SK-N-SH (cell line): ENCODE measurements around the gene PABPC1L. TPM values are rescaled to one million over a fixed set of nuclear protein-coding genes. Genes with fewer than 3 reads are reported as not detected.

Experiments used
- CTCF ChIA-PET: fragments of 300-600, 350-600 bp; formaldehyde crosslinking; extraction: SDS; loops from one replicate; lab custom pipeline; 2021; lab: Yijun Ruan, JAX
- POLR2A ChIA-PET: fragments of 350-600 bp; sonication (Branson Sonifier 250); formaldehyde crosslinking; extraction: SDS; loops from one replicate; lab custom pipeline; 2020; ENCODE audit warnings: antibody characterized with exemption, inconsistent platforms; lab: Yijun Ruan, JAX
- DNase-seq: peaks from one replicate; pipeline ENCODE4 v3.0.0; 2012
- H2AFZ ChIP-seq: fragments of 200-600 bp; sonication (generic); 2 replicates; pipeline ENCODE4 v1.8.1; 2016; ENCODE audit warnings: antibody characterized with exemption, mild to moderate bottlenecking, low read depth
- H3F3A ChIP-seq: fragments of 200-600 bp; sonication (generic); replicated peaks from 2 replicates; pipeline ENCODE3; 2016; ENCODE audit warnings: antibody characterized with exemption, mild to moderate bottlenecking; ENCODE audit not compliant: insufficient read depth
- H3K27ac ChIP-seq, 2 experiments: fragments of 200-500 bp in 1 of 2; fragments of 200-600 bp in 1 of 2; sonication (Bioruptor generic) in 1 of 2; sonication (generic), shearing (Covaris generic) in 1 of 2; 2 replicates each; pipeline versions ENCODE4 v1.5.1 to v1.6.1; 2014 to 2016; ENCODE audit warnings: low read depth in 2 of 2, inconsistent platforms in 1 of 2, low read length in 1 of 2, mild to moderate bottlenecking in 1 of 2, mixed read lengths in 1 of 2
- H3K27me3 ChIP-seq: fragments of 200-600 bp; sonication (generic), shearing (Covaris generic); 2 replicates; pipeline ENCODE4 v1.6.1; 2016; ENCODE audit warnings: mixed run types; ENCODE audit not compliant: insufficient read depth
- H3K36me3 ChIP-seq, 2 experiments: fragments of 200-500 bp in 1 of 2; fragments of 200-600 bp in 1 of 2; sonication (Bioruptor generic) in 1 of 2; sonication (generic) in 1 of 2; replicated peaks in 1 of 2; 2 replicates each; pipeline versions ENCODE3 to v1.5.1; 2014 to 2016; ENCODE audit warnings: low read length in 1 of 2, mild to moderate bottlenecking in 1 of 2; ENCODE audit not compliant: insufficient read depth in 2 of 2, control insufficient read depth in 1 of 2
- H3K4me1 ChIP-seq, 2 experiments: fragments of 200-500 bp in 1 of 2; fragments of 200-600 bp in 1 of 2; sonication (Bioruptor generic) in 1 of 2; sonication (generic), shearing (Covaris generic) in 1 of 2; 2 replicates each; pipeline versions ENCODE4 v1.5.1 to v1.6.1; 2014 to 2016; ENCODE audit warnings: low read depth in 1 of 2, low read length in 1 of 2, mixed run types in 1 of 2; ENCODE audit not compliant: insufficient read depth in 2 of 2, control insufficient read depth in 1 of 2
- H3K4me2 ChIP-seq: fragments of 200-600 bp; sonication (generic), shearing (Covaris generic); 2 replicates; pipeline ENCODE4 v1.6.1; 2017; ENCODE audit warnings: mixed run types
- H3K4me3 ChIP-seq, 2 experiments: fragments of 200-500 bp in 1 of 2; fragments of 200-600 bp in 1 of 2; sonication (Bioruptor generic) in 1 of 2; sonication (generic), shearing (Covaris generic) in 1 of 2; 2 replicates each; pipeline versions ENCODE4 v1.5.1 to v1.8.1; 2014 to 2016; ENCODE audit warnings: low read depth in 2 of 2, inconsistent platforms in 1 of 2, low read length in 1 of 2, mild to moderate bottlenecking in 1 of 2, mixed read lengths in 1 of 2, moderate library complexity in 1 of 2
- H3K79me2 ChIP-seq: fragments of 200-600 bp; sonication (generic); 2 replicates; pipeline ENCODE4 v1.8.1; 2017; ENCODE audit warnings: mild to moderate bottlenecking; ENCODE audit not compliant: insufficient read depth
- H3K9ac ChIP-seq: fragments of 200-600 bp; sonication (generic); 2 replicates; pipeline ENCODE4 v1.6.1; 2017; ENCODE audit warnings: mixed run types
- H3K9me2 ChIP-seq: fragments of 200-600 bp; sonication (generic); 2 replicates; pipeline ENCODE4 v1.6.1; 2017; ENCODE audit warnings: mixed run types
- H3K9me3 ChIP-seq: fragments of 200-600 bp; sonication (generic); 2 replicates; pipeline ENCODE4 v1.6.1; 2017; ENCODE audit warnings: mixed run types, mild to moderate bottlenecking, moderate library complexity
- H4K20me1 ChIP-seq: fragments of 200-600 bp; sonication (generic); 2 replicates; pipeline ENCODE4 v1.6.1; 2017; ENCODE audit warnings: mild to moderate bottlenecking, mixed run types; ENCODE audit not compliant: insufficient read depth
- CHD2 ChIP-seq: fragments of 150-350 bp; IDR thresholded peaks from 2 replicates; pipeline ENCODE4 v1.6.1; 2018; ENCODE audit warnings: low read length; ENCODE audit not compliant: partially characterized antibody
- CTCF ChIP-seq: fragments of 200-600 bp; sonication (generic); IDR thresholded peaks from 2 replicates; pipeline ENCODE4 v1.6.1; 2017; ENCODE audit warnings: antibody characterized with exemption, mild to moderate bottlenecking, moderate library complexity
- ELF1 ChIP-seq: IDR thresholded peaks from 2 replicates; pipeline ENCODE4 v1.4.0; 2012
- FOSL2 ChIP-seq: IDR thresholded peaks from 2 replicates; pipeline ENCODE4 v1.4.0; 2012; ENCODE audit warnings: low read depth, mild to moderate bottlenecking, moderate library complexity, borderline replicate concordance
- MAX ChIP-seq: IDR thresholded peaks from 2 replicates; pipeline ENCODE4 v1.4.0; 2012; ENCODE audit warnings: low read depth
- MXI1 ChIP-seq: IDR thresholded peaks from 2 replicates; pipeline ENCODE4 v1.6.1; 2012; ENCODE audit warnings: mild to moderate bottlenecking, low read depth, low read length, improper control_type of control experiment
- NFIC ChIP-seq: IDR thresholded peaks from 2 replicates; pipeline ENCODE4 v1.4.0; 2012; ENCODE audit warnings: borderline replicate concordance
- NRF1 ChIP-seq: IDR thresholded peaks from 2 replicates; pipeline ENCODE4 v1.6.1; 2012; ENCODE audit warnings: low read depth, mild to moderate bottlenecking, low read length
- POLR2AphosphoS5 ChIP-seq: IDR thresholded peaks from 2 replicates; pipeline ENCODE4 v1.6.1; 2012; ENCODE audit warnings: low read depth, low read length
- RCOR1 ChIP-seq: fragments of 150-350 bp; IDR thresholded peaks from 2 replicates; pipeline ENCODE4 v1.6.1; 2017; ENCODE audit warnings: antibody characterized with exemption, low read length
- SIN3A ChIP-seq: IDR thresholded peaks from 2 replicates; pipeline ENCODE4 v1.6.1; 2012; ENCODE audit warnings: low read depth, mild to moderate bottlenecking, low read length, moderate library complexity, borderline replicate concordance
- SMC3 ChIP-seq: IDR thresholded peaks from 2 replicates; pipeline ENCODE4 v1.6.1; 2012; ENCODE audit warnings: low read depth, low read length, improper control_type of control experiment
- TCF12 ChIP-seq: IDR thresholded peaks from 2 replicates; pipeline ENCODE4 v1.4.0; 2012
- WGBS: methylation state at CpG from one replicate; pipeline ENCODE4 v1.1.6; 2017; ENCODE audit warnings: low lambda C conversion rate; 5-methylcytosine and 5-hydroxymethylcytosine counted together
- polyA plus RNA-seq, 3 experiments: library from polyadenylated mRNA; depleted of rRNA; stranded (reverse); fragments of >200 nt; gene quantifications; 2 replicates each; pipeline ENCODE4 v1.2.3, GENCODE V29; 2012
- TF ChIP-seq, protein P1 (sequence below): fragments of 150-350 bp; IDR thresholded peaks from 2 replicates; pipeline ENCODE4 v1.6.1; 2017; ENCODE audit warnings: antibody characterized with exemption, low read length, low read depth, borderline replicate concordance
- TF ChIP-seq, protein P2 (sequence below): IDR thresholded peaks from 2 replicates; pipeline ENCODE4 v1.6.1; 2012; ENCODE audit warnings: mild to moderate bottlenecking, low read depth, low read length, moderate library complexity
- TF ChIP-seq, protein P3 (sequence below): IDR thresholded peaks from 2 replicates; pipeline ENCODE4 v1.4.0; 2012; ENCODE audit warnings: low read depth, borderline replicate concordance

The PABPC1L gene
- polyA plus RNA-seq, 1 of the 3 experiments (the other 2 are of a cell fraction), result 205 TPM

DNA sequence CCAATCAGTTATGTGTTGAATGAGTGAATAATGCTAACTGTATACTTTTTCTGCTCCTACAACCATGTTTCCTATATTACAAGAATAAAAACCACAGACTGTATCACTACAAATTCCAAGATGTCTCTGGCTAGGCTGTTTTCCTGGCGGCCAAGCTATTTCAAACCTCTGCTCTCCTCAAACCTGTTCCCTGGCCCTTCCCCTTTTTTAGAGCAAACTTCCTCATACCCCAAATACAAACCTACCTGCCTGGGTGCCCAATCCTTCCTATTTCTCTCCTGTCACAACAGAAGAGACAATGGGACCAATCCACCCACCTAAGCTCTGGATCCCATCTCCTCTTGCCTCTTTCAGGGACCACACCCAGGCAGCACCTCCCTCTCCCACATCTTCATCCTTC lies 42.9 kb downstream of the PABPC1L start:
- Histone ChIP-seq H3K27ac (no peak overlapping the region), H4K20me1 (peaks cover 5% of the 10 kb centered on the region; the same call in 1 of the 2 replicates), H3K9ac (no peak overlapping the region), H3K9me2 (no peaks in the 10 kb centered on the region), H3K9me3 (no peaks in the 10 kb centered on the region), H3K4me3 (no peak overlapping the region), H3K36me3 (peaks cover 69 to 83% of the 10 kb centered on the region in 2 experiments), H3K27me3 (no peaks in the 10 kb centered on the region), H2AFZ (no peak overlapping the region), H3F3A (no peaks in the 10 kb centered on the region), H3K79me2 (peaks cover 29% of the 10 kb centered on the region), H3K4me1 (no peaks in the 10 kb centered on the region), H3K4me2 (no peak overlapping the region)
- DNase-seq, result no peak
- CTCF ChIA-PET, result interaction anchor here (1.0 to 3.4 kb wide), 3 partner anchors 12 to 204 kb away, joined by 3 to 12 read pairs (median 4); no protein-coding TSS in a partner anchor
- TF ChIP-seq RCOR1, result no peak
- TF ChIP-seq NFIC, result no peak
- TF ChIP-seq CTCF, result no peak
- TF ChIP-seq, protein P1, sequence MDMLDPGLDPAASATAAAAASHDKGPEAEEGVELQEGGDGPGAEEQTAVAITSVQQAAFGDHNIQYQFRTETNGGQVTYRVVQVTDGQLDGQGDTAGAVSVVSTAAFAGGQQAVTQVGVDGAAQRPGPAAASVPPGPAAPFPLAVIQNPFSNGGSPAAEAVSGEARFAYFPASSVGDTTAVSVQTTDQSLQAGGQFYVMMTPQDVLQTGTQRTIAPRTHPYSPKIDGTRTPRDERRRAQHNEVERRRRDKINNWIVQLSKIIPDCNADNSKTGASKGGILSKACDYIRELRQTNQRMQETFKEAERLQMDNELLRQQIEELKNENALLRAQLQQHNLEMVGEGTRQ, result no peak
- TF ChIP-seq FOSL2, result no peak
- TF ChIP-seq CHD2, result no peak
- TF ChIP-seq SIN3A, result no peak
- TF ChIP-seq TCF12, result no peak
- no peak for TF ChIP-seq NRF1
- TF ChIP-seq POLR2AphosphoS5, result no peak
- no peak for TF ChIP-seq SMC3
- TF ChIP-seq MXI1, result no peak
- TF ChIP-seq ELF1, result no peak
- TF ChIP-seq, protein P2, sequence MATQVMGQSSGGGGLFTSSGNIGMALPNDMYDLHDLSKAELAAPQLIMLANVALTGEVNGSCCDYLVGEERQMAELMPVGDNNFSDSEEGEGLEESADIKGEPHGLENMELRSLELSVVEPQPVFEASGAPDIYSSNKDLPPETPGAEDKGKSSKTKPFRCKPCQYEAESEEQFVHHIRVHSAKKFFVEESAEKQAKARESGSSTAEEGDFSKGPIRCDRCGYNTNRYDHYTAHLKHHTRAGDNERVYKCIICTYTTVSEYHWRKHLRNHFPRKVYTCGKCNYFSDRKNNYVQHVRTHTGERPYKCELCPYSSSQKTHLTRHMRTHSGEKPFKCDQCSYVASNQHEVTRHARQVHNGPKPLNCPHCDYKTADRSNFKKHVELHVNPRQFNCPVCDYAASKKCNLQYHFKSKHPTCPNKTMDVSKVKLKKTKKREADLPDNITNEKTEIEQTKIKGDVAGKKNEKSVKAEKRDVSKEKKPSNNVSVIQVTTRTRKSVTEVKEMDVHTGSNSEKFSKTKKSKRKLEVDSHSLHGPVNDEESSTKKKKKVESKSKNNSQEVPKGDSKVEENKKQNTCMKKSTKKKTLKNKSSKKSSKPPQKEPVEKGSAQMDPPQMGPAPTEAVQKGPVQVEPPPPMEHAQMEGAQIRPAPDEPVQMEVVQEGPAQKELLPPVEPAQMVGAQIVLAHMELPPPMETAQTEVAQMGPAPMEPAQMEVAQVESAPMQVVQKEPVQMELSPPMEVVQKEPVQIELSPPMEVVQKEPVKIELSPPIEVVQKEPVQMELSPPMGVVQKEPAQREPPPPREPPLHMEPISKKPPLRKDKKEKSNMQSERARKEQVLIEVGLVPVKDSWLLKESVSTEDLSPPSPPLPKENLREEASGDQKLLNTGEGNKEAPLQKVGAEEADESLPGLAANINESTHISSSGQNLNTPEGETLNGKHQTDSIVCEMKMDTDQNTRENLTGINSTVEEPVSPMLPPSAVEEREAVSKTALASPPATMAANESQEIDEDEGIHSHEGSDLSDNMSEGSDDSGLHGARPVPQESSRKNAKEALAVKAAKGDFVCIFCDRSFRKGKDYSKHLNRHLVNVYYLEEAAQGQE, result no peak
- no peak for TF ChIP-seq MAX
- TF ChIP-seq, protein P3, sequence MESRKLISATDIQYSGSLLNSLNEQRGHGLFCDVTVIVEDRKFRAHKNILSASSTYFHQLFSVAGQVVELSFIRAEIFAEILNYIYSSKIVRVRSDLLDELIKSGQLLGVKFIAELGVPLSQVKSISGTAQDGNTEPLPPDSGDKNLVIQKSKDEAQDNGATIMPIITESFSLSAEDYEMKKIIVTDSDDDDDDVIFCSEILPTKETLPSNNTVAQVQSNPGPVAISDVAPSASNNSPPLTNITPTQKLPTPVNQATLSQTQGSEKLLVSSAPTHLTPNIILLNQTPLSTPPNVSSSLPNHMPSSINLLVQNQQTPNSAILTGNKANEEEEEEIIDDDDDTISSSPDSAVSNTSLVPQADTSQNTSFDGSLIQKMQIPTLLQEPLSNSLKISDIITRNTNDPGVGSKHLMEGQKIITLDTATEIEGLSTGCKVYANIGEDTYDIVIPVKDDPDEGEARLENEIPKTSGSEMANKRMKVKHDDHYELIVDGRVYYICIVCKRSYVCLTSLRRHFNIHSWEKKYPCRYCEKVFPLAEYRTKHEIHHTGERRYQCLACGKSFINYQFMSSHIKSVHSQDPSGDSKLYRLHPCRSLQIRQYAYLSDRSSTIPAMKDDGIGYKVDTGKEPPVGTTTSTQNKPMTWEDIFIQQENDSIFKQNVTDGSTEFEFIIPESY, result no peak
- POLR2A ChIA-PET, result no interaction called here
- 100% methylated on average over 1 of the region's 1 CpG for WGBS
